GM10266 (cell line): Measurements from ENCODE around the gene TMEM116.

Source experiments
- DNase-seq: peaks from one replicate; pipeline ENCODE4 v3.0.0; 2012; ENCODE audit errors: extremely low spot score
- CTCF ChIP-seq: IDR thresholded peaks from 2 replicates; pipeline ENCODE4 v1.5.1; 2012; ENCODE audit warnings: mild to moderate bottlenecking, low read depth; ENCODE audit not compliant: control insufficient read depth, insufficient read depth; ENCODE audit errors: missing control alignments

Gene TMEM116

GRCh38 chr12:111984820-111985219, 28.1 kb downstream of the TMEM116 start:
- no peak for TF ChIP-seq CTCF
- no peak for DNase-seq

GRCh38 chr12:111981987-111982386, 31.0 kb downstream of the TMEM116 start:
- no peak for TF ChIP-seq CTCF
- no peak for DNase-seq

DNA sequence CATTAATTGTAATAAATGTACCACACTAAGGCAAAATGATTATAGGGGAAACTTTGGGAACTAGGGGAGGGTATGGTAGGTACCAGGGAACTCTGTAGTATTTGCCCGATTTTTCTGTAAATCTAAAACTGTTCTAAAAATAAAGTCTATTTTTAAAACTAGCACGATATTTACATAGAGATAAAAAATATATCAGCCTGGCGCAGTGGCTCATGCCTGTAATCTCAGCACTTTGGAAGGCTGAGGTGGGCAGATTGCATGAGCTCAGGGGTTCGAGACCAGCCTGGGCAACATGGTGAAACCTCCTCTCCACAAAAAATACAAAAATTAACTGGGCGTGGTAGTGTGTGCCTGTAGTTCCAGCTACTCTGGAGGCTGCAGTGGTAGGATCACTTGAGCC, 32.4 kb downstream of the TMEM116 start:
- TF ChIP-seq CTCF: no peak
- no peak for DNase-seq

GRCh38 chr12:111978545-111978944, 34.4 kb downstream of the TMEM116 start:
- no peak for TF ChIP-seq CTCF
- no peak for DNase-seq

GRCh38 chr12:111976860-111977259, 36.1 kb downstream of the TMEM116 start:
- no peak for DNase-seq
- no peak for TF ChIP-seq CTCF

GRCh38 chr12:111976291-111976690, 36.7 kb downstream of the TMEM116 start:
- no peak for TF ChIP-seq CTCF
- no peak for DNase-seq

DNA sequence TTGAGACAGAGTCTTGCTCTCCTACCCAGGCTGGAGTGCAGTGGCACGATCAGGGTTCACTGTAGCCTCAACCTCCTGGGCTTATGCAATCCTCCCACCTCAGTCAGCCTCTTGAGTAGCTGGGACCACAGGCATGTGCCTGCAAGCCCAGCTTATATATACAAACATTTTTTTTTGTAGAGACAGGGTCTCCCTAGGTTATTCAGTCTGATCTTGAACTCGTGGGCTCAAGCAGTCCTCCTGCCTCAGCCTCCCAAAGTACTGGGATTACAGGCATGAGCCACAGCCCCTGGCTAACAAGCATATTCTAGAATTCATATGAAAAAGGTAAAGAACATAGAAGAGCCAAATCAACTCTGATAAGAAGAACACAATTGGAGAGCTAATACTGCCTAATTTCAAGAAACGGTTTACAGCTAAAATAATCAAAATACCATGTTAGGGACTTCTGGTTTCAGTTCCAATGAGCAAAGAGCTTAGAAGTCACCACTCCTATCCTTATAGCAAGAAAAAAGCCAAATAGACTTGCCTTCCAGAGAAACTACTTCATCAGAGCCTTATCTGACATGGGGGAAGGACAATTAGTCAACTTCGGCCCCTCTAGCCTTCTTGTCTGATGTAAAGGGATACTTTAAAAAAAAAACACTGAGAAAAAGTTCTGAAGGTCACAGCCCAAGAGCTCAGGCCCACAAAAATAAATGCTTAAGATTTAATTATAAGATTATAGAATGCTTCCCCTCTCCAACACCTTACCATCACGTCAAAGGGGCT, 37.6 kb downstream of the TMEM116 start:
- DNase-seq: no peak
- TF ChIP-seq CTCF: no peak
